SKM-1 treated with dmso at 0.1 percent for 144 hours (cell line): Measurements from ENCODE around the gene LMAN2.
"Not testable (repeated sequence)": the region's sequence is repeated elsewhere in the genome, so short reads cannot be mapped to it uniquely, and the experiment has no call there.

Experiments used
- DNase-seq: peaks from one replicate; lab custom pipeline; 2025; ENCODE audit not compliant: unreplicated experiment; lab: John Stamatoyannopoulos, UW

The LMAN2 gene

GRCh38 chr5:177349762-177350161, 1.7 kb downstream of the LMAN2 start:
- DNase-seq = no peak

DNA sequence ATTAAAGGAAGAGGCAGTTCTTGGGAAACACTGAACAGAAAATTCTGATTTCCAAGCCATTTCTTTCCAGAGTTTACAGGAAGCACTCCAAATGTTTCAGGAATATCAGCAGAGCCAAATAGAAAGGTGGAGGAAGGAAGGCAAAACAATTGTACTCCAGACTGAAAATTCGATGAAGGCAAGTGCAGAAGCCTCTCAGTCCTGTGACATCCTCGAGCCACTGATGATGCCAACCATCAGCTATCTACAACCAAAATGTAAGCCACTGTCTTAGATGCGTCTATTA, 2.2 kb downstream of the LMAN2 start:
- no peak for DNase-seq

GRCh38 chr5:177347699-177348098, 3.8 kb downstream of the LMAN2 start:
- DNase-seq = no peak

- DNase-seq = no peak
These were observed 4.6 kb downstream of the LMAN2 start for GRCh38 chr5:177346820-177347219.

GRCh38 chr5:177344891-177345290, 6.6 kb downstream of the LMAN2 start:
- DNase-seq = no peak

- no peak for DNase-seq
These were observed 7.7 kb downstream of the LMAN2 start for GRCh38 chr5:177343777-177344176.

- not testable (repeated sequence) for DNase-seq
These were observed 8.5 kb downstream of the LMAN2 start for GRCh38 chr5:177343000-177343399.

DNA sequence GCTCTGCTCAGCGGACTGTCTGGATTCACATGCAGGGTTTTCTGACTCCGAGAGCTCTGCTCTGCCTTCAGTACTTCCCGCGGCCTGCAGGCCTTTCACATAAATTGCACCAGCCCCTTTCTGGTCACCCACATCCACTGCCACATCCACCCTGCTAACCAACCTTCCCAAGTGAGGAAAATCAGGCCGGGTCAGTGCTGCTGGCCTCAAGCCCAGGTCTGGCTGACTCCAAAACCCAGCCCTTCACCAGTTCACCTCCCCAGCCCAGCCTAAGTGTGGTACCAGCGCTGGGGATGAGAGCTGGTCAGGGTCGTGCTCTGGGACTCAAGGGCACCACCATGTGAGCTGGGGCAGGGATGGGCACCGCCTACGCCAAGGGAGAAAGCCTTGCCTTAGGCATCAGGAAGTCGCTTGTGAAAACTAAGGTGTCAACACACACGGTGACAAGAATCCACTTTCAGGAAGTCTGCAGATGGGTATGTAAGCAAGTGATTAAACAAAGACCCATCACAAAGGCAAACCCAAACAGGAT, 12.3 kb downstream of the LMAN2 start:
- DNase-seq = no peak

- DNase-seq = no peak
These were observed 13.0 kb downstream of the LMAN2 start for GRCh38 chr5:177338251-177339106.

DNA sequence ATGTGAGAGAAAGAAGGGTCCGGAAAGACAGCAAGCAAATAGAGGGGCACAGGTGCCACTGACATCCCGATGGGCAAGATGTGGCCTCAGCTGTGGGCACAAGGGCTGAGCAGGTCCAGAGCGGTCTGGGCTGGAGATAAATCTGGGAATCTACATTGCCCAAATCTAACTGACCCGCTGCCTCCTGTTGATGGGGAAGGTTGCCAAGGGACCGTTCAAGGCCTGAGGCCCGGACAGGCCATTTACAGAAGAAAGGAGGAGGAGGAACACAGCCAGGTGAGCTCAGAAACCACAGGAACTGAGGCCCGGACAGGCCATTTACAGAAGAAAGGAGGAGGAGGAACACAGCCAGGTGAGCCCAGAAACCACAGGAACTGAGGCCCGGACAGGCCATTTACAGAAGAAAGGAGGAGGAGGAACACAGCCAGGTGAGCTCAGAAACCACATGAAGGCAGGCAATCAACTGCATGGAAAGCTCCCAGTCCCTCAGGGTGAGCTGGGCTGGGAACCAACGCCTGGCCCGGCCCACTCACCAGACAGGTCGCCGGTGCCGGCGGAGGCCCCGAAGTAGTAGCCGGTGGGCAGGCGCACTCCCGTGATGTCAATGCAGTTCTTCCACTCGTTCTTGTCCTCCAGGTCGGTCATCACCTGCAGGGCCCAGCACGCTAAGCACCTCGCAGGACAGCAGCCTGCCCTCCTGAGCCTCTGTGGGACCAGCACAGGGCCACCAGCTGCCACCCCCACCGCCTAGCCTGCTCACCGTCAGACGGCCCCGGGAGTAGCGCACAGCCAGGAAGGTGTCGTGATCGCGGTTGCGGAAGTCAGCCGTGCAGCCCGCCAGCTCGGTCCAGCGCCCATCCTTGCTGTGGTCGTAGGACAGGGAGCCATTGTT, 14.6 kb downstream of the LMAN2 start:
- DNase-seq = no peak

GRCh38 chr5:177336112-177336511, 15.4 kb downstream of the LMAN2 start:
- no peak for DNase-seq

DNA sequence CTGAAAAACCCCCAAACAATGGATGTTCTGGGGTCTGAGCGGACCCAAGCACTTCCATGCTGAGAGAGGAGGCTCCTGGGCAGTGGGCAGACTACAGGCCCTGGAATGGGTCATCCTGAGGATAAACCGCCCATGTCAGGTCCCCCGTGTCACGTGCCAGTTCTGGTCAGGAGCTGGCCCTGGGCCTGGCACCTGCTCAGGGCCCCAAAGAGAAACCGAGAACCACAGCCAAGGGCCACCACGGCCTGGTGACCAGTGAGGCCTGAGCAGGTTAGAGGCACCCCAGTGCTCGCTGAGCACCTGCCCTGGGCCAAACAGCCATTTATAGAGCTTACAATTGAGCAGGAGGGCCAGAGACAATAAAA, 15.8 kb downstream of the LMAN2 start:
- no peak for DNase-seq

DNA sequence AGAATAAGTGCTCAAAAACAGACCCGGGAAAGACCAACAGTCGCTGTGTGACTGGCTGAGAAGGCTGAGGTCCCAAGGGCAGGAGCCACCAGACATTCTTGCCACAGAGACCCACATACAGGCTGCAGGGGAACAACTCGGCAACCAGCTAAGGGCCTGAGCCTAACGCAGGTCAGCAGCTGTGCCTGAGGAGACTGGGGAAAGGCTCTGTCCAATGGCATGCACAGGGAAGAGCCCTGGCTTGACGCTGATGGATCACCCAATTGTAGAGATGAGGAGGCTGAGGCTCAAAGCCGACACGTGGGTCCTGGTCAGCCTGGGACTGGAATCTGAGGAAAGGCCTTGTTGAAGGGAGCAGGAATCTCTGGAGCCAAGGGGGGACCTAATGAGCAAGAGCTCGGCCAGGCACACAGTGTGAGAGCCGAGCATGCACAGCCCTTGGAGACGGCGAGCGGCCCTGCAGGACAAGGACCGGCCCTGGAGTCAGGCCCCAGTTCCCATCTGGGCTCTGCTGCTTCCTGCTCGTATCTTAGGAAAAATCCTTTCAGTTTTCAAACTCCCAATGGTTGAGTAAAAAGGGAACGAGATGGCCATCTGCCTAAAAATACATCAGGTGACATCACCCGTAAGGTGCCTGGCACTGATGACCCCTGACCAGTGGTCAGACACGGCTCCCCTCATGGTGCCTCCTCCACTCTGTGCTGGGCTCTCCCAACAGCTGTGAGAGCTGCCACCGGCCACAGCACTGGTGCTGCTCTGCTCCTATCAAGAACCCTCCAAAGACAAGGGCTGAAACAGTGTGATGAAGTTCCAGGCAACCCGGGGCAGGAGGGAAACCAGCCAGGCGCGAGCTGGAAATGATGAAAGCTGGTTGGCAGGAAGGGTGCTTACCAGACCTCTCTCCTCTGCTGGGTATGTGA, 16.4 kb downstream of the LMAN2 start:
- DNase-seq = no peak

DNA sequence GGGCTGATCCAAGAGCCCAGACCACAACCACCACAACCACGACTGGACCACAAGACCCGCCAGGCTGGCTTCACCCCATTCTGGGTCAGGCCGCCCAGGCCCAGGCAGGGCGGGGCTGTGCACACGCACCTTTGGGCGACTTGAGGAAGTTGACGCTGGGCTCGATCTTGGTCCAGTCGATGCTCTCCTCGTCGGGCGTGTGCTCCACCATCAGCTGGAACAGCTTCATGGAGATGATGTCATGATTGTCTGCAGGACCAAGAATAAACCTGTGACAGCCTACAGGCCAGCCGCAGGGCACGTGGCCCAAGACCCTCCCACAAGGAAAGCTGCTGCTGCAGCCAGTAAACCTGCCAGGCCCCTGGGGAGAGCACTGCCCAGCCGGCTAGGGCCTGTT, 17.3 kb downstream of the LMAN2 start:
- no peak for DNase-seq

GRCh38 chr5:177333420-177334154, 17.9 kb downstream of the LMAN2 start:
- DNase-seq = no peak

GRCh38 chr5:177332896-177333260, 18.6 kb downstream of the LMAN2 start:
- DNase-seq = no peak

DNA sequence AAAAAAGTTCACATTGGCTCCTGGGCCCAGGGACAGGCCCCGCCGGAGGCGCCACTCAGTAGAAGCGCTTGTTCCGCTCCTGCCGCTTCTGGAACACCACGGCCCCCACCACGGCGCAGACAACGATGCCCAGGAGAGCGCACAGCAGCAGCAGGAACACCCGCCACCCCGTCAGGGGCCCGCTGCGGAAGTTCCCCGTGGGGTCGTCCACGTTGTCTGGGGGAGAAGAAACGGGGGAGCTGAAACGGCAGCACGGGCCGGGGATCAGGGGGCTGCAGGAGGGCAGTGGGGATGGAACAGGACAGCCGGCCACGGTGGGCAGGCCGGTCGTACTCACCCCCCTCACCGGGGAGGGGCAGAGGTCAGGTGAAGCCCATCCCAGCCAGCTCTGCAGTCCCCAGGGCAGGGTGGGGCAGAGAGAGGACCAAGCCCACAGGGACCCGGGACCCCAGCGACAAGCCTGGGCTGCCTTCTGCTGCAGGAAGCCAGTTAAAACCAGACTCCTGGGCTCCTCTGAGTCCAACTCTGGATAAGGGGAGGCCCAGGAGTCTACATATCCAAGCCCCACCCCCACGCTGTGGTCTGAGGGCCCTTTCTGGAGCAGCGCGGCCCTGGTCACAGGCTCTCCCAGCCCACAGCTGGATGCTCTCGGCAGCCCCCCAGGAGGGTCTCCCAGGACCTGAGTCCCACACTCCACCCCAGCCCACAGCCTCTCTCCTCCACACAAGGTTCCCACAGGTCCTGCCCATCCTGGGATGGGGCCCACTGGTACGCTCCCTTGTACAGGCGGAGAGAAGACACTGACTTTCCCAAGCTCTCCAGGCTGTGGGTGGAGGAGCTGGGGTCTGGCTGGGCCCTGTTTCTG, 19.2 kb downstream of the LMAN2 start:
- no peak for DNase-seq

DNA sequence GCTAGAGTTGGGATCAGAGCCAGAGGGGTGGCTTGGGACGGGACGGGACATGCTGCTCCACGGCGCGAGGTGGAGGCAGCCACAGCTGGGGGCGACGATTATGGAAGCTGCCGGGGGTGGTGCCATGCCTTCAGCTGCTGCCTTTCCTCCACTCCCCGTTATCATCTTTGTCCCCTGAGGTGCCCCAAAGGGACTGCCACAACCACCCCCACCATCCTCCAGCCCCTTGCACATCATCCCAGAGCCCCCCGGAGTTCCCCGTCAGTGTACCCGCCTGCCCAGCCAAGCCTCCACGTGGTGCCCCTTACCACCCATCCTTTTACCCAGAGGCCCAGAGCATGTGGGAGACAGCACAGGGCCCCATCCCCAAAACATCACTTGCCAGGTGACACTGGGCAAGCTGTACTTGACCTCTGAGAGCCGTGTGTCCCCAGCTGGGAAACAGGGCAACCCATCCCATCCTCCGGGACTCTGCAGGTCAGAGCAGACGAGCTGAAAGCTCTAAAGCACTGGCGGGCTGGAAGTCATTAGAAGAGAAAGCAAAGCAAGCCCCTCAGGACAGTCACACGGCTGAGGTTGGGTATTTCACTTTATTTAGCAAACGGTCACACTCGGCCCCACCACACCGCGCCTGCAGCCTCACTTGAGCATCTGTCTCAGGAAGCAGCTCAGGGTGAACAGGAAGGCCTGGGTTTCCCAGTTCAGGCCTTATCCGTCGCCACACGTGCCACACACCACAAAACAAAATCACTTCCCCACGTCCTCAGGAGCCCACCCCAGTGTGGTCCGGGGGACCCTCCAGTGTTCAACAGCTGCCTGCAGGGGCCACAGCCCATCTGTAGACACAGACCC, 20.3 kb downstream of the LMAN2 start:
- no peak for DNase-seq

- DNase-seq = no peak
These were observed 21.6 kb downstream of the LMAN2 start for GRCh38 chr5:177329883-177330282.
